Endothelial cell of umbilical vein (primary cell): ENCODE results near the gene SDR9C7.

Source experiments
- EZH2 ChIP-seq: IDR thresholded peaks from 2 replicates; pipeline ENCODE4 v1.6.1; 2012; ENCODE audit warnings: borderline replicate concordance, low read depth, mild to moderate bottlenecking, moderate library complexity, low read length, inconsistent platforms; ENCODE audit not compliant: severe bottlenecking
- FOS ChIP-seq: IDR thresholded peaks from 2 replicates; pipeline ENCODE4 v1.6.1; 2011; ENCODE audit warnings: mild to moderate bottlenecking, low read length, moderate library complexity, borderline replicate concordance; ENCODE audit not compliant: insufficient read depth
- GATA2 ChIP-seq: IDR thresholded peaks from 2 replicates; pipeline ENCODE4 v1.7.0; 2011; ENCODE audit warnings: low read depth, mild to moderate bottlenecking, moderate library complexity, mixed read lengths, low read length; ENCODE audit not compliant: insufficient read length, insufficient read depth
- JUN ChIP-seq: IDR thresholded peaks from 2 replicates; pipeline ENCODE4 v1.6.1; 2011; ENCODE audit warnings: borderline replicate concordance, low read depth; ENCODE audit not compliant: insufficient read length, insufficient read depth
- MYC ChIP-seq: IDR thresholded peaks from one replicate; pipeline ENCODE4 v1.6.1; 2011; ENCODE audit warnings: mild to moderate bottlenecking, low read depth, low read length
- POLR2A ChIP-seq: IDR thresholded peaks from 2 replicates; pipeline ENCODE4 v1.6.1; 2012; ENCODE audit warnings: low read depth, mild to moderate bottlenecking, control low read depth, low read length
- POLR2AphosphoS5 ChIP-seq: IDR thresholded peaks from 2 replicates; pipeline ENCODE4 v1.6.1; 2012; ENCODE audit warnings: low read depth, mild to moderate bottlenecking, control low read depth, low read length, moderate library complexity; ENCODE audit not compliant: insufficient read depth
- TF ChIP-seq, protein P1 (sequence below), 2 donors: IDR thresholded peaks; 1 replicate in 1 of 2; 2 replicates in 1 of 2; pipeline ENCODE4 v1.5.1; 2011; ENCODE audit warnings: low read length in 2 of 2, mild to moderate bottlenecking in 2 of 2, moderate library complexity in 2 of 2, control low read depth in 1 of 2, inconsistent platforms in 1 of 2, low read depth in 1 of 2; ENCODE audit not compliant: insufficient read depth in 1 of 2; ENCODE audit errors: extremely low read depth in 1 of 2
- TF ChIP-seq, protein P2 (sequence below): IDR thresholded peaks from 2 replicates; pipeline ENCODE4 v1.6.1; 2011; ENCODE audit not compliant: insufficient read depth, insufficient read length

DNA sequence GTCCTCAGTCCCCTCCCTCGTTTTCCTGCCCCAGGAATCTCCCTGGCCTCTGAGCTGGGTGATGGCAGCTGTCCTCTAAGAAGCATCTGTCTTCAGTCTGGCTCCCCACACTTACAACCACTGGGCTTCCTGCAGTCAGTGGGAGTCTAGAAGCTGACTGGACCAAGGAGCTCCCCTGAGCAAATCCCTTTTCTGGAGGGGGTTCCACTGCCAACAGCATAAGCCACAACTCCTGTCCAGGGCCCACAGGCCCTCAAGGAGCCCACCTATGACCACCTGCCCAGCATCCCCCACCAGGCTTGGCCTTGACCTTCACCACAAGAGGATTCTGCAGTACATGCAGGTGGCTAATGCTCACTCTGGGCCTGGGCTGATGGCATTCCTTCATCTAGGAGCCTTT lies 19.1 kb upstream of the SDR9C7 start:
- TF ChIP-seq, protein P1, sequence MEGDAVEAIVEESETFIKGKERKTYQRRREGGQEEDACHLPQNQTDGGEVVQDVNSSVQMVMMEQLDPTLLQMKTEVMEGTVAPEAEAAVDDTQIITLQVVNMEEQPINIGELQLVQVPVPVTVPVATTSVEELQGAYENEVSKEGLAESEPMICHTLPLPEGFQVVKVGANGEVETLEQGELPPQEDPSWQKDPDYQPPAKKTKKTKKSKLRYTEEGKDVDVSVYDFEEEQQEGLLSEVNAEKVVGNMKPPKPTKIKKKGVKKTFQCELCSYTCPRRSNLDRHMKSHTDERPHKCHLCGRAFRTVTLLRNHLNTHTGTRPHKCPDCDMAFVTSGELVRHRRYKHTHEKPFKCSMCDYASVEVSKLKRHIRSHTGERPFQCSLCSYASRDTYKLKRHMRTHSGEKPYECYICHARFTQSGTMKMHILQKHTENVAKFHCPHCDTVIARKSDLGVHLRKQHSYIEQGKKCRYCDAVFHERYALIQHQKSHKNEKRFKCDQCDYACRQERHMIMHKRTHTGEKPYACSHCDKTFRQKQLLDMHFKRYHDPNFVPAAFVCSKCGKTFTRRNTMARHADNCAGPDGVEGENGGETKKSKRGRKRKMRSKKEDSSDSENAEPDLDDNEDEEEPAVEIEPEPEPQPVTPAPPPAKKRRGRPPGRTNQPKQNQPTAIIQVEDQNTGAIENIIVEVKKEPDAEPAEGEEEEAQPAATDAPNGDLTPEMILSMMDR (IDR thresholded peaks at IDR 0.05; ENCODE audit: extremely low read depth in 1 of 2, insufficient read depth in 1 of 2, low read depth in 1 of 2, low read length in 2 of 2), result no peak
- TF ChIP-seq POLR2A (no peak), POLR2AphosphoS5 (no peak), EZH2 (no peak), MYC (no peak), FOS (no peak), GATA2 (no peak), JUN (no peak)
- TF ChIP-seq, protein P2, sequence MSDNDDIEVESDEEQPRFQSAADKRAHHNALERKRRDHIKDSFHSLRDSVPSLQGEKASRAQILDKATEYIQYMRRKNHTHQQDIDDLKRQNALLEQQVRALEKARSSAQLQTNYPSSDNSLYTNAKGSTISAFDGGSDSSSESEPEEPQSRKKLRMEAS, result no peak
